ENCODE measurements around the gene HDGFL3.

GRCh38 chr15:83100097-83100646, 107.5 kb downstream of the HDGFL3 start:
- TF ChIP-seq GATA2 (IDR thresholded peaks at IDR 0.05; ENCODE audit: low read depth, low read length): no peak
- TF ChIP-seq GATA3 (IDR thresholded peaks at IDR 0.05; ENCODE audit: low read depth, low read length): no peak

Measured in SH-SY5Y (cell line).